MV-4-11 (cell line): ENCODE results near the gene PPP1R36.
"Not testable (repeated sequence)": the region's sequence is repeated elsewhere in the genome, so short reads cannot be mapped to it uniquely, and the experiment has no call there.

Experiments
- DNase-seq: peaks from one replicate; lab custom pipeline; 2025; lab: John Stamatoyannopoulos, UW

PPP1R36 gene

DNA sequence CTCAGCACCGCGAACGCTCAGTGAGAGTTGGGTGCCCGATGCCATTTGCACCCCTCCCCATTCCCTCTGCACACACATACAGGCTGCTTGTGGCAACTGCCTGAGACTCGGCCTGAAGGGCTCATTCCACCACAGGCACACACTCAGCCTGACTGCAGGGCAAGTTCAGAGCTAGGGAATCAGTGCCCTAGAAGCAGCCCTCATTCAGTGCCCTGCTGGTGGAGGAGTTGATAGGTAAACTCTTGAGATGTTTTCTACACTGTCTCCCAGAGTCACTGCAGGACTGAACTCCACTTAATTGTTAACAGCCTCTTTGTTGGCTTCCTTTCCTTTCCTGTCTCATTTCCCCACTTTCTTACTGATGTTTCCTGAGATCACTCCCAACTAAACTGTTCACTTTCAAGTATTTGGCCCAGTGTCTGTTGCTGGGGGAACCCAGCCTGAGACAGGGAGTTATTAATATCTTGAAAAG lies 16.9 kb downstream of the PPP1R36 start:
- no peak for DNase-seq

DNA sequence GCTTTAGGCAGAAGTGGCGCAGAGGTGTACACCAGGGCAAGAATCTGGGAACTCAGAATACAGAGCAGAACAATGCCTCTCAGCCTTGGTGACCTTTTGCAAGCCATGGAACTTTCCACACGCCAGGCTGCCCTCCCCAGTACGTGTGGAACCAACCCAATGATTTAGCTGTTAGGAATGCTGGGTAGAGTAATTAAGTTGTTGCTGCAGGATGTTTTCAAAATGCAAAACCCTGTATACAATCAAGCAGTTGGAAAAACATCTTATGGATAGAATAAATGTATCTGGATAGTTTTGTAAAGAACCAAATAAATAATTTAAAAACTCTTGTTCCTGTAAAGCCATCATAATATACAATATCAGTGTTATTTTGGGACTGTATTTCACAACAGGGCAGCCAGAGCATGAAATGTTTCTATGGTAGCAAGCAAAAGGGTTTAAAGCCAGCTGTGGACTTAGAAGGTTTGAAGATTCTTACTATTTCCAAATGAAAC lies 19.4 kb downstream of the PPP1R36 start:
- DNase-seq: peak; percentile 67

DNA sequence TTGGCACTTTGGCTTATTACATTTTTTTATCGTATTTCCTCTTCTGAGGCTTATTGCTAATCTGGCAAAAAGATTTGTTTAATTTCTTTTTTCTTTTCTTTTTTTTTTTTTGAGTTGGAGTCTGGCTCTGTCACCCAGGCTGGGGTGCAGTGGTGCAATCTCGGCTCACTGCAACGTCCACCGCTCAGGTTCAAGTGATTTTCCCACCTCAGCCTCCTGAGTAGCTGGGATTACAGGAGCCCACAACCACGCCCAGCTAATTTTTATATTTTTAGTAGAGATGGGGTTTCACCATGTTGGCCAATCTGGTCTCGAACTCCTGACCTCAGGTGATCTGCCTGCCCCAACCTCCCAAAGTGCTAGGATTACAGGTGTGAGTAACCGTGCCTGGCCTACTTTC lies 19.9 kb downstream of the PPP1R36 start:
- not testable (repeated sequence) for DNase-seq

DNA sequence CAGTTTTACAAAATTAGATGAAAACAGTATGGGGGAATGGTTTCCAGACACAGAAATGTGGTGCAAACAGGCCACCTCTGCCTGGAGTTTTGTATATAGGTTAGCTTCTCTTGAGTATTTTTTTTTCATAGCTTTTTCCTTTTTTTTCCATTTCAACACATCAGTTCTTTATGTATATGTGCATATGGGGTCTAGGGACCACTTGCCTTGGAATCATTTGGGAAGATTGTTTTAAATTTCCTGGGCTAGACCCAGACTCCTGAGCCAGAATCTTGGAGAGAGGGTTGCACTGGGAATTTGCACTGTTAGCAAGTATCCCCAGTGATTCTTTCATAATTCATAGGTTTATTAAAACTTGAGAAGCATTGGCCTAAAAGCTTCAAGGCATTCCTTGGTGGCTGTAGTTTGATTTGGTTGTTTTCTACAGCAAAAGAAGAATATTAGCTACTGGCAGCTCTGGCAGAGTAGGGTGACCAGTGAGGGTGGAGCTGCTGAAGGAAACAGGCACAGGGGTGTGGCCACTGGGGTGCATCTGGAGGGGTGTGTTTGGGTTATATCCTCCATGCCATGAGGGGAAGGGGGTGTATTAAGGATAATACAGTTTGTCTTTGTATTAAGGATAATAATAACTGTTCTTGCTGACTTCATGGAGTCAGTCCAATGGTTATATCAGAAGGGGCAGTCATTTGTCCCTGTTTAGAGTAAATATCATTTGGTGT lies 22.8 kb downstream of the PPP1R36 start:
- no peak for DNase-seq

DNA sequence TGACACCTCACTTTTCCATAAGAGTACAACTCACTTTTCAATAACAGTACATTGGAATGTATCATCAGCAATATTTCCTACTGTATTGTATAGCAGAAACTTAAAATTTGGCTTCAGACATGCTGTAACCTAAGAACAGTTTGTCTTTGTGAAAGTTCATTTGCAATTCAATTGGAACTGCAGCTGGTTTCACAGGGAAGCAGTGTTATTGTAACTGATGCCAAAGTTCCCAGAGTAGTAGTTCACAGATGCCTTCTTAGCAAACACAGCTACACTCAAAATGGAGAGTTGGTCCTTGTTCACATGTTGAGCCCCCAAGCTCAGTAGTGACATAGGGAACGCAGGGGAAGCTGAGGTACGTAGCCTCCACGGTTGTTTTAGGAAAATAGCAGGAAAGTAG lies 23.3 kb downstream of the PPP1R36 start:
- no peak for DNase-seq

DNA sequence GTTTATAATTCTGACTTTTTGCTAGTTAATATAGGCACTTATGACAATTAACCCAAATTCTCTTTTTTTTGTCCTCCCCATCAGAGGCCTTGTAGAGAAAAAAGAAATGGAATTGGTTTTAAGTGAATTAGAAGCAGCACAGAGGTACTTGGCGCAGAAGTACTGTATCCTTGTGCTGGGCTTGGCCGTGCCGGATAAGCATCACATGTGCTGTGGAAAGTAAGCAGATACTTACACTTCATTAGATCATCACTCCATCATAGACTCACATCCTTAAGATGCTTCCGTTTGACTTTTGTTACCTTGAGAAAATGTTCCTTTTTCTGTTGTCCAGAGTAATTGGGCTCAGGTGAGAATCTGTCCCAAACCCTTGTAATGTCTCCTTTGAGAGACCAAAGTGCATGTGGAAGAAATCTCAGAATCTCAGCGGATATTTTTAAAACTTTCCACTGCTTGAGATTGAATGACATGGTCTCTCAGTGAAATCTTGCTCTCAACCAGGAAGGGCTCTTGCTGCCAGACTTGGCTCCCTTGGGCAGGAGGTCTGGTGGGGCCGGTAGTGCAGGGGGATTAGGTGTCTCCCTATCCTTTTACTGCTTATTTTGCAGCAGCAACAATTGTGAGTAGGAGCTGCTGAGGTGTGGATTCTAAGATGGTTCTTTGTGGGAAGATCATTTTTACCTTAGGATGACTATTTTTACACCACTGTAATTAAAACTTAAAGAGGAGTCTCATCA lies 24.8 kb downstream of the PPP1R36 start:
- DNase-seq: no peak

DNA sequence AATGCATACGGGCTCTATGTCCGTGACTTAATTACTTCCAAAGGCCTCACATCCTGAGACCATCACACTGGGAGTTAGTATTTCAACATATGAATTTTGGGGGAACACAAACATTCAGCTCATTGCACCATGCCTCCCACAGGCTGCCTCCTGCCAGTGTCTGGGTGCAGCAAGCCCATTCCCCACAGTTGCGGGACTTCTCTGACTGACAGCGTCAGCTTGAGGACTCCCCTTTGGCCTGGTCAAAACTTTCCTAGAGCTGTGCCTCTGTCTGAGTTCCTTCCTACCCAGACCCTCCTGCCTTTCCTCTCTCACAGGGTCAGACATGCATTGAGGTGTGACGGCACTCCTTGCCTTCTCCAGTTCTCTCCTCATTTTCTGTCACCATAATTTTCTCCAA lies 27.4 kb downstream of the PPP1R36 start:
- no peak for DNase-seq

DNA sequence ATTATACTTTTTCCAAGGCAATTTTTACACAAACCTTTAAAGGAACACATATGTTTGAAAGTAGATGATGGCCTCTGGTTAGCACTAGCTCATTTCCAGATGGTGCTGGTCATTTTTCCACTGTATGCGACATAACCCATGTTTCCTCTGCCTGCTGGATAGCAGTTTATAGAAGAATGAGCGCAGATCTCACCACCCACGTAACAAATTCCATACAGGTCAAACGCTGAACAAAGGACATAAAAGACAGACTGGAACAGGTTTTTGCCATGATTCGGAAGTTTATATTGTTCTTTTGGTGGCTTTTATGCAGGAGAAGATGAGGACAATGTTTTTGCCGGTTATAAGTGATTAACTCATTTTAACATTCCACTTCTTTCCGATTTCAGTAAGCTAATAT lies 30.7 kb downstream of the PPP1R36 start:
- DNase-seq: no peak

DNA sequence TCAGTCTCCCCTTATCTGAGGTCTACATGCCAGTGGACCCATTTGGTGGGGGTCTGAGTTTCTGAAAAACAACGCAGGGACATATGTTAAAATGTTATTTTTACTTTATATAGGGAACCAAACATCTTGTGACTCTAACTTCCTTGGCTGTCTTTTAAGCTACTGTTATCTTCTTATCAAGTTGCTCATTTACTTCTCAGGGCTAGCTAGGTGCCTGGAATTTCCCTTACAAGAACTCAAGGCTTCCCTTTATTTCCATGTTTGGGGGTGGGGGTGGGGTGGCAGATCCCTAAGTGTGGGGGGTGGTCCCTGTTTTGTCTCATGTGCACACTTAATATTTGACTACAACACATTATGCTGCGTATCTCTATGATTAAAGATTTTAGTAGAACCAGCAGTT lies 31.6 kb downstream of the PPP1R36 start:
- DNase-seq: no peak

DNA sequence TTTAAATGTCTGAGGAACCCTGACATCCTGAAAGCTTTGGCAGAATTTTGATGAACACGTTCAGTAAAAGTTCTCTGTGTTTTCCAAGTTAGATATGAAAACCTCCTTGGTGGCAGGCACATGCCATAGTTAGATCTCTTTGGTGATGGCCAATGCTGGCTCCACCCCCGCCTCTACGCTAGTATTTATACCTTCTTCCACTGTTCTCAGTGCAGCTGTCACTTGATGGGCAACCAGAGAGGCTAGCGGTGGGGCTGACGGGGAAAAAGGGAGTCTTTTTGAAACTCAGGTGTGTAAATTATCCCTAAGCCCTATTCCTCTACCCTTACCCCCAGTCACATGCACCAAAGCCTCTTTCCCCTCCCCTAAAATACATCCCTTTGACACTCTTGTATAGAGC lies 32.1 kb downstream of the PPP1R36 start:
- no peak for DNase-seq

DNA sequence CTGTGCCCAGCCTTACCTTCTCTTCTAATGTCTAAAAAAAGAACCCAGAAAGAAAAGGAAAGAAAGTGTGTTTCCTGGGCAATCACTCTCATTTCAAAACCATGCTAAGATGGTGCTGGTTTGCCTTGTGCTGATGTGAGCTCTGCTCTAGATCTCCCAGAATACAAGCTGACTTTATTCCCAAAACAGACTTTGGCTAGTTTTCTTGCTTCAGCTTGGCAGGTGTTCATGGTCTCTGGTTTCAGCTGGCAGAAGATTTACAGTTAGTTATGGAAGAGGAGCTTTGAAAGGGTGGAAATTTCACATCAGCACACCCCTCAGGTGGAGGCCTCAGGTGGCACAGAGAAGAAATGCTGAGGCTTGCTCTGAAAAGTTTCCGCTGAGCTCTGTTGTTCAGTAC lies 34.4 kb downstream of the PPP1R36 start:
- no peak for DNase-seq

DNA sequence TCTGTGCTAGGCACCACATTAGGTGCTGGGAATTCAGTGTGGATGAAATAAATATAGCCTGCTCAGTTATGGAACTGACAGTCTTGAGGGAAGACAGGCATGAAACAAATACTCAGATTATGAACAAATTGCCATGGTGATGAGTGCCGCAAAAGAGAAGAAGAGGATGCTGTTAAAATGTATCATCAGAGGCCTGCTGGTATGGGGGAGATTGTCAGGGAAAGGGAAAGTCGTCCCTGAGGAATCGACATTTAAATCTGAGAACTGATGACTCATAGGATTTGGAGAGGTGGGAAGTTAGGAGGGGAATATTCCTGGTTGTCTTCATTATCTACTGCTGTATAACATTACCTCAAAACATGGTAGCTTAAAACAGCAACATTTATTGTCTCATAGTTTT lies 42.0 kb downstream of the PPP1R36 start:
- no peak for DNase-seq

DNA sequence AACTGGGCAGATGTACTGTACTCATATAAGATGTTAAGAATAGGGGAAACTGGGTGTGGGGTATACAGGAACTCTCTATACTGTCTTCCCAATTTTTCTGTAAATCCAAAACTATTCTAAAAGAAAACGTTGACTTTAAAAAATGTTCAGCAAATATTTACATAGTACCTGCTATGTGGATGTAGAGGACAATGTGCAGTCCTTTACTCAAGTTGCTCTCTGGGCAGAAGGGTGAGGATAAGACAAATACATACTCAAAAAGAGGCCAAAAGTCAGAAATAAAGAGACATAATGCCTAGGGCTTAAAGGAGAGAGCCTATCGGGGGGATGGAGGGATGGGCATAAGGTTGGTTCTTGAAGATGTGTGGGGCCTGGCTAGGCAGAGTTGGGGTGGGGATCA lies 44.7 kb downstream of the PPP1R36 start:
- no peak for DNase-seq

DNA sequence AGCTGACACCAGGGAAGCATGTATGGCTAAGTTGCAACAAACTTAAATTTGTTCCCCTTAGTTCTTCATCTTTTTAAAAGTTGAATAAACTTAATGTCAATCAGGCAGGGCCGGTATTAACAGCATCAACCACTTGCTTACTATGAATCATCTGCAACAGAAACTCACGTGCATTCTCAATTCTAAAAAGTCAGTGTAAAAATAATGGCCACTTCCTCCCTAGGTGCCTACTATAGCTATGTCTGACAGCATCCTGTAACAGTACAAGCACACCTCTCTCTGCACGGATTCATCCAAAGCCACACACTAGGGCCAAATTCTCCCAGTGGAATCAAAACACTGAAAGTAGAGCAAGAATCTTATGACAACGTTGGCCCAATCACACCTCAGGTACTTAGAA lies 48.6 kb downstream of the PPP1R36 start:
- no peak for DNase-seq

DNA sequence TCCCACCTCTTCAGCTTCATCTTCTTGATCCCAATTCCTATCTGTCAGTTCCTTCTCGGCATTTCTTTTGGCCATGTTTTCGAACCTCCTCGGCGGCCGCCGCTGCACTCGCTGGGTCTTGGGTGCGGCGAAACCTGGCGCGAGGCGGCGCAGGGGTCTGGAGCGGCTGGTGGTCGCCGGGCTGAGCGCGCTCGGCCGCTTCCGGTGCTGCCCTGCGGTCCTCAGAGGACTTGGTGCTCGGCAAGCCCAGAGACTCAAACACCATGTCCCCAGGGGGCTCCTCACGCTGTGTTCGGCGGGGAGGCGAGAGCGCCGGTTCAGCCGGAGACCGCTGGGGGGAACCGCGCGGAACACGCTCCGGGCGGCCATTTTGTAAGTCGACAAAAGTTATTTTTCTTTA lies 51.8 kb downstream of the PPP1R36 start:
- DNase-seq: no peak

DNA sequence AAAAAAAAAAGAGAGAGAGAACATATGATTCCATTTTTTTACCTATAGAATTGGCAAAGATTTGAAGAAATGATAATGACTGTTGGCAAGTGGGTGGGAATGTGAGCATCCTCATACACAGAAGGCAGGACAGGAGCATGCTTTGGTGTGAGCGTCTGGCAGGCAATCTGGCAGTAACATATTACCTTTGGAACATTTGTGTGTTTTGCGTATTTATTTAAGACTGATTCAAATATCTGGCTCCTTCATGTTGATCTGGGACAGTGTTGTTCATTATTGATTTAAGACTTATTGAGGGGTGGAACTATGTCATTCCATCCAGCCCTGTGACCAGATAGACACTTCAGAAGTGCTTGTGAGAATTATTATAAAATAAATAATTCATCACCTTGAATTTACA lies 53.1 kb downstream of the PPP1R36 start:
- DNase-seq: no peak

DNA sequence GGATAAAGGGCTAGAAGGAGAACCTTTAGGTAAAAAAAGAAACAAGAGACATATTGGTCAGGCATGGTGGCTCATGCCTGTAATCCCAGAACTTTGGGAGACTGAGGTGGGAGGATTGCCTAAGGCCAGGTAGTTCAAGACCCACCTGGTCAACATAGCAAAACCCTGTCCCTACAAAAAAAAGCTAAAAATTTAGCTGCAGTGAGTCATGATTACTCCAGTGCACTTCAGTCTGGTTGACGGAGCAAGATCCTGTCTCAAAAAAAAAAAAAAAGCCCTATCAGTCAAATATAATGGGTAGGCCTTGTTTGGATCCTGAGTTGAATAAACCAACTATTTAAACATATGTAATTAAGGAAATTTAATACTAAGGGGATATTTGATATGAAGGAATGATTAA lies 54.2 kb downstream of the PPP1R36 start:
- DNase-seq: no peak

DNA sequence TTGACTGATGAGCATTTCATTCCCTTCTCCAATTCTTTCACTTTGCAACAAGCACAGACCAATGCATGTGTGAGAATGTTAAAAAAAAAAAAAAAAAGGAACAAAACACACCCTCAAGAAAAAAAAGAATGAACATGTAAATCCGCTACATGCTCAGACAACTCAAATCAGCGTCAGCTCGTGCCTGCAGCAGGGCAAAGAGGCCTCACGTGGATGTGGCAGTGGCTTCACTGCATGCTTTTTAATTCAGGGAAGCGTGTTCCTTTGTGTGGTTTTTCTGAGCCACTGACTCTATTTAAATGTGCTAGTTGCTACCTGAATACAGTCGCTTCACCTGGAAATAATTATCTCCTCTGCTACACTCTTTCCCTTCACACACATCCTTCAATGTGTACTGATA lies 55.1 kb downstream of the PPP1R36 start:
- DNase-seq: no peak

DNA sequence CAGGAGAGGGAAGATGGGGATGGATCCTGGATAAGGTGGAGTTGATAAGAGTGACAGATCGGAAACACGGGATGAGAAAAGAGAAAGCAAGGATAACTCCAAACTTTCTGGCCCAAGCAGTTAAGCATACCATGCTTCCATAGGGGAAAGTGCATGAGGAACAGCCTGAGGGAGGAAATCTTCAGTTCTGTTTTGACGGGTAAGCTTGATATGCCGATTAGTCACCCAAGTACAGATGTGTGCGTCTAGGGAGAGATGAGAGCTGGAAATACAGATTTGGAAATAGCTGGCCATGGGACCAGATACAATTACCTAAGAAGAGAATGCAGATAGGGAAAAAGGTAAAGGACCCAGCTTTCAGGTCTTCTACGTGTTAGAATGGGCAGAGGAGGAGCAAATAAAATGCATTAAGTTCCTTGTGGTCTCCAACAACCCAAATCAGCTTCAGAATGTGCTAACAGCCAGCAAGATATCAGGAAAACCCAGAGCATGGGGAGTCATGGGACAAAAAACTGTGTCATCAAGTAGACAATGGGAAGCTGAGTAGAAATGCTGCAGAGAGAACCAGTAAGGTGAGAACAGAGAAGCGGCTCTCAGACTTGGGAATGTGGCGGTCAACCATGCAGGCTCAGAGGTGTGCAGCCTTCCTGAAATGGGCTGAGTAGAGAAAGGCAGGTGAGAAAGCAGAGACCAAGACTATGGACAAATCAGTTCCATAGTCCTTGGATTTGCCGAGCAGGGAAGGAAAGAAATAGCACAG lies 56.3 kb downstream of the PPP1R36 start:
- DNase-seq: no peak

DNA sequence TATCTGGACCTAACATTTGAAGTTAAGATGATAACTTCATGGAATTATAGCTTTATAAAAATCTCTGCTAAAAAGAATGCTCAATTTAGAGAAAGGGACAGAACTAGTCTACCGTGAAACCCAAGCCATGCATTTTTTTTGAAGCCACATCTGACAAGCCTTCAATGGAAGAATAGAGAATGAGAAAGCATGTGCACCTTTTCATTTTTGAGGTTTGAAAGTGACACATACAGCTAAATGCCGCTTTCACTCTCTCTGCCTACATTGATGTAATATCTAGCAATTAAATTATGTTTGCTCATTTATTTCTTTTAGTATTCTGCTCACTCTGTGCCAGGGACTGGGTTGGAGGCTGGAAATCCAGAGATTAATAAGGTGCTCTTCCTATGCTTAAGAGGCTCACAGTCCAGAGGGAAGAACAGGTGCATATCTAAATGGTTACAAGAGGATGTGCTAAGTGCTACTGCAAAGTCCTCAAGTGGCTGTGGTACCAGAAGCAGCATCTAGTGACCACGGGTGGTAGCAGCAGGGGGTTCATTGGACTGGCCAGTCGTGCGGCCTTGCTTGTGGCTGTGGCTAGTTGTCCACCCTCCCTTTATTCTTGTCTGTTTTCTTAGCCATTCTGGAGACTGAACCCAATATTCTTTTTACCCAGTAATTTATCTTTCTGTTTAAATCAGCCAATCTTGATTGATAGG lies 60.4 kb downstream of the PPP1R36 start:
- no peak for DNase-seq

DNA sequence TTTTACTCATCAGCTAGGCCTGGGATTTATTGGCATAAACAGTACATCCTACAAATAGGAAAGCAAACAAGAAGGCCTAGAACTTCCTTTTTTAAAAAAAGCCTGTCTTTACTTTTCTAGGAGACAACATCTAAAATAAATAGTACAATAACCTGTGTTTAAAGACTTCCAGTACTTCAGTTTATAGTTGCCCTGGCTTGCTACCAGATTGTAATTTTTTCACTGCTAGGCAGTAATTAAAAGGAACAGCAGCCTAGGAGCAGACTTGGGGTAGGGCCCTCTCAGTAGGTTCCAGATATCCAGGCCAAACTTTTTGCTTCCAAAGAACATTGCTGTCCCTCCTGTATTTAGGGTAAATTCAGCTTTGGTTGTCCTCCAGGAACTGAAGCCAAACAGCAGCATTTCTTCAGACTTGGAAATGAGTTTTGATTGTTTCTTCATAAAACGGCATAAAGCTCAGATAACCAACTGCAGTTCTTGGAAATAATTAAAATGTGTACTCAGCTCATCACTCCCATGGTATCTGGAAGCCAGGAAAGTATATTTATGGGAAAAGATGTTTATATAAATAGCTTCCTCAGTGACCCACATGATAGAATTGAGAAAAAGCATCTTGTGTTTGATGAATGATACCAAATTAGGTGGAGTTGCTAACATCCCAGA lies 61.7 kb downstream of the PPP1R36 start:
- DNase-seq: no peak

DNA sequence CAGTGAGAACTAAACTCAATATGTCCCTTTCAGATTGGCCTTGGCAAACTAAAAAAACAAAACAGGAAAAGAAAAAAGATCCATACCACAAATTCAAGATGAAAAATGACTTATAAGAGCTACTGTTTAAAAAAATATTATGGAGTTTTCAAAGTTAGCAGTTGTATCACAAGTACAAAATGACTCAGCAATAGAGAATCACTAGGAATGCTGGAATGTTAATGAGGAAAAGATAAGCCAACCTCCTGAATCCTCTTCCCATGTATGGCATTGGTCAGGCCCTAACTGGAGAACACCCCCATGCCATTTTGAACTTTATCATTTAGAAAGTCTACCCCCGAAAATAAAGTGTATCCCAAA lies 62.2 kb downstream of the PPP1R36 start:
- DNase-seq: no peak
